HEK293T (cell line): Measurements from ENCODE around the gene TMTC3.

Experiments used
- ARNT ChIP-seq: fragments of 450-650 bp; IDR thresholded peaks from 2 replicates; pipeline ENCODE4 v1.6.1; 2017; ENCODE audit warnings: mild to moderate bottlenecking
- BHLHE40 ChIP-seq: fragments of 450-650 bp; IDR thresholded peaks from 2 replicates; pipeline ENCODE4 v1.6.1; 2016; ENCODE audit warnings: mild to moderate bottlenecking, moderate library complexity, borderline replicate concordance
- ELF4 ChIP-seq: fragments of 450-650 bp; IDR thresholded peaks from 2 replicates; pipeline ENCODE4 v1.6.1; 2017; ENCODE audit warnings: antibody characterized with exemption
- FOXA1 ChIP-seq: fragments of 450-650 bp; IDR thresholded peaks from 2 replicates; pipeline ENCODE4 v1.6.1; 2016; ENCODE audit warnings: mild to moderate bottlenecking
- FOXK2 ChIP-seq: fragments of 450-650 bp; IDR thresholded peaks from 2 replicates; pipeline ENCODE4 v1.6.1; 2016; ENCODE audit warnings: mild to moderate bottlenecking
- HDGF ChIP-seq: fragments of 450-650 bp; IDR thresholded peaks from 2 replicates; pipeline ENCODE4 v1.6.1; 2017; ENCODE audit warnings: antibody characterized with exemption, borderline replicate concordance
- NFRKB ChIP-seq: fragments of 450-650 bp; IDR thresholded peaks from 2 replicates; pipeline ENCODE4 v1.6.1; 2016; ENCODE audit warnings: mild to moderate bottlenecking, moderate library complexity

DNA sequence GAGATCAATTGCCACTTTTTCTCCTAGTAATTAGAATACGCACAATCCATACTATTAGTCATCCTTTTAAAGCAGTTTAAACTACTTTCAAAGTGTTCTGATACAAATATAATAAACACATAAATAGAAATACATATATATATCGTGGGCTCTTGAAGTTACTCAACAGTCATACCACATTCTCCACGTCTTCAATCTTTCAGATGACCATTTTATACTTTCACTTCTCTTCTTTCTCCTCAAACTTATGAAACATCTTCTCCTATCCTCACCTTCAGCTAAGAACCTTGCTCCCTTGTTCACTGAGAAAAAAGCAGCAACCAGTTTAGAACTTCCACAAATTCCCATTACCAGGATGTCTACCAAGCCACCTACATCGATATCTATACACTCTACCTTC is 19.4 kb upstream of the TMTC3 start:
- TF ChIP-seq HDGF (no peak), NFRKB (no peak), BHLHE40 (no peak), FOXA1 (no peak), FOXK2 (no peak), ELF4 (no peak), ARNT (no peak)
